ENCODE data around the gene FREM1.

GRCh38 chr9:14806941-14807520 is 103.2 kb downstream of the FREM1 start:
- no peak for TF ChIP-seq CTCF (IDR thresholded peaks at IDR 0.05; ENCODE audit: low read length)
- TF ChIP-seq EZH2 (IDR thresholded peaks at IDR 0.05; ENCODE audit: borderline replicate concordance, low read length): no peak
